Glomerular visceral epithelial cell (primary cell): Measurements from ENCODE around the gene RAB37.
A peak's percentile ranks its signal among the peaks of the same experiment; 100 is the strongest.

Experiments used
- DNase-seq: peaks from one replicate; pipeline ENCODE4 v3.0.0-alpha.2; 2016; ENCODE audit errors: extremely low spot score

The RAB37 gene

DNA sequence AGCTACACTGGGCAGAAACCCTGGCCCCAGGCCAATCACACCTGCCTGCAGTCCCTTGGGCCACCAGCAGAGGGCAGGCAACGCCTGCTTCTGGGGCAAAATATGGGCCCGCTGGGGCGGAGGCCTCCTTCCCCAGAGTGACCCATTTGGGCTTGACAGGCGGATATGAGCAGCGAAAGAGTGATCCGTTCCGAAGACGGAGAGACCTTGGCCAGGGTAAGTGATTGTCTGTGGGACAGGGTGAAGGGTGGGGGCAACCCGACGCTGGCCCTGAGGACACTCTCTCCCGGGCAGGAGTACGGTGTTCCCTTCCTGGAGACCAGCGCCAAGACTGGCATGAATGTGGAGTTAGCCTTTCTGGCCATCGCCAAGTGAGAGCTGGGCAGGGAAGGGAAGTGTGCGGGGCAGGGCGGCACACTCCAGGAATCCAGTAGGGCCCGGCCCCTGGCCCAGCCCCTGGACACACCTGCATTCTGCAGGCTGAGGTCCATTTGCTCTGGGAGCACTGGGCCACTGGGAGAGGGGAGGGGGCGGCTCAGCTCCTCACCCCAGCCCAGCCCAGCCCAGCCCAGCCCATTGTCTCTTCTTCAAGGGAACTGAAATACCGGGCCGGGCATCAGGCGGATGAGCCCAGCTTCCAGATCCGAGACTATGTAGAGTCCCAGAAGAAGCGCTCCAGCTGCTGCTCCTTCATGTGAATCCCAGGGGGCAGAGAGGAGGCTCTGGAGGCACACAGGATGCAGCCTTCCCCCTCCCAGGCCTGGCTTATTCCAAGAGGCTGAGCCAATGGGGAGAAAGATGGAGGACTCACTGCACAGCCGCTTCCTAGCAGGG is 7.9 kb downstream of the RAB37 start:
- peak; percentile 79 for DNase-seq

DNA sequence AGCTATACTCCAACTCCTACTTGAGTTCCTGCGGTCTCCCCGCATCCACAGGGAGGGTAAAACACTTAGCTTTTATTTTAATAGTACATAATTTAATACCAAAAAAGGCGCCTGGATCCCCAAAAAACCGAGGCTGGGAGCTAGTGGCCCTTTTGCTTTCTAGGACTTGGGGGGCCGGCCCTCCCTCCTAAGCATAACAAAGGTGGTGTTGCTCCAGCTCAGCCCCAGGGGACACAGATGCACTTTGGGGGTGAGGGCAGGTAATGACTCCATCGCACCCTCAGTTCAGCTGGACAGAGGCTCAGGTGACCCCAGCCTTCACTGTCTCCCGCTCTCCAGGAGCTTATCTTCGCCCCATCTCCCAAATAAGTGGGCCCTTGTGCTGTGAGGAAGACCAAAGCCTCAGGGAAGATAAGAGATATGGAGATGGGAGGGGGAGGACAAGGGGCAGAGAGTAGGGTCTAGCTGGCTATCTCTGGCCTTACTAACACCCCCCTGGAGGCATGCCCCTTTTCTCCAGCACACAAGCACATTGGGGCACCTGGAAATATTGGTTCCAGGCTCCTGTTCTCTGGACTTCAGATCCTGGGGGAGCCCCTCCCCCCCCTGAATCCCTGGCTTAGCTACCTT is 8.6 kb downstream of the RAB37 start:
- no peak for DNase-seq

DNA sequence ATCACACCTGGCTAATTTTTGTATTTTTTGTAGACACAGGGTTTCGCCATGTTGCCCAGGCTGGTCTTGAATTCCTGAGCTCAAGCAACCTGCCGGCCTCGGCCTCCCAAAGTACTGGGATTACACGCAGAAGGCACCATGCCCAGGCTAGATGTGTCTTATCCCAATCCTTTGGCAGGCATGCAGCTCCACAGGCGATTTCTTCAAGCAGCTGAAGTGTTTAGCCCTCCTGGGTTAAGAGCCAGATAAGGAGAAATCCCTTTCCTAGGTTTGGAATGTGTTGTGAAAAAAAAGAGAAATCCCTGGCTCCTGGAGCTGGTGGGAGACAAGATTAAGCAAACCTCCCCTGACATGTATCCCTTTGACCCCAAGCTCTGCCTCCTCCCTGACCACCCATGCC is 9.3 kb downstream of the RAB37 start:
- no peak for DNase-seq

DNA sequence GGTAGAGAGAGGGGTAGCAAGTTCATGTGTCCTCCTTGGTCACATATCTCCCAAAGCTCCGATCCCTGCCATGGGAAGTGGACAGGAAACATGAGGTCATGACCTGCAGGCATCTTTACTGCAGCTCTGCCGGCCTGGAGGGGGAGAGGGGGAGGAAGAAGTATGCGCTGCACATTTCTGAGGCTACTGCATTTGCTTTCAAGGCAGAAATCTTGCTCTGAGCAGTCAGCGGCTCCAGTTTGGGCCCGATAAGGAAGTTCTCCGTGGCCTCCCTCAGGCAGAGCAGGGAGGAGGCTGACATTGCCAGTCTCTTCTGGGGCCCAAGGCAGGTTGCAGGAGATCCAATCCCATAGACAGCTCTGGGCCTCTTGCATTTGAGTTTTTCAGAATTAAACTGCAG is 9.9 kb downstream of the RAB37 start:
- DNase-seq: no peak

DNA sequence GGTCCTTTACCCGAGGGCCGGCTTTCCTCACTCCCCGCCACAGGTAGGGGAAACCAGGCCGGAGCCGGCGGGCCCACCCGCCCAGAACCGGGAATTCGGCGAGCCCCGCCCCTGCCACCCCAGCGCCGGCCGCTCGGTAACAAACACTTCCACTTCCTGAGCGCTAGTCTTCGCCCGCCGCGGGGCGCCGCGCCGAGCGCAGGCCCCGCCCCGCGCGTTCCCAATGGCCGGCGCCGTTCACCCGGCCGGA is 11.1 kb downstream of the RAB37 start:
- DNase-seq: no peak

DNA sequence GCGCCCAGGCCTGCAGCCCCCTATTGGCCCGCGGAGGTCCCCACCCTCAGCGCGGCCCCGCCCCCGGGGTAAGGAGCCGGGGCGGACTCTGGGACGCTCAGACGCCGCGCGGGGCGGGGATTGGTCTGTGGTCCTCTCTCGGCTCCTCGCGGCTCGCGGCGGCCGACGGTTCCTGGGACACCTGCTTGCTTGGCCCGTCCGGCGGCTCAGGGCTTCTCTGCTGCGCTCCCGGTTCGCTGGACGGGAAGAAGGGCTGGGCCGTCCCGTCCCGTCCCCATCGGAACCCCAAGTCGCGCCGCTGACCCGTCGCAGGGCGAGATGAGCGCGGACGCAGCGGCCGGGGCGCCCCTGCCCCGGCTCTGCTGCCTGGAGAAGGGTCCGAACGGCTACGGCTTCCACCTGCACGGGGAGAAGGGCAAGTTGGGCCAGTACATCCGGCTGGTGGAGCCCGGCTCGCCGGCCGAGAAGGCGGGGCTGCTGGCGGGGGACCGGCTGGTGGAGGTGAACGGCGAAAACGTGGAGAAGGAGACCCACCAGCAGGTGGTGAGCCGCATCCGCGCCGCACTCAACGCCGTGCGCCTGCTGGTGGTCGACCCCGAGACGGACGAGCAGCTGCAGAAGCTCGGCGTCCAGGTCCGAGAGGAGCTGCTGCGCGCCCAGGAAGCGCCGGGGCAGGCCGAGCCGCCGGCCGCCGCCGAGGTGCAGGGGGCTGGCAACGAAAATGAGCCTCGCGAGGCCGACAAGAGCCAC is 11.6 kb downstream of the RAB37 start, which contains the start of gene NHERF1:
Gene NHERF1, plus strand, starts transcription at position 100 of the 750 bp plus-strand sequence. Its CDS starts 219 bp downstream, at position 319.
- peak; percentile 95 for DNase-seq

DNA sequence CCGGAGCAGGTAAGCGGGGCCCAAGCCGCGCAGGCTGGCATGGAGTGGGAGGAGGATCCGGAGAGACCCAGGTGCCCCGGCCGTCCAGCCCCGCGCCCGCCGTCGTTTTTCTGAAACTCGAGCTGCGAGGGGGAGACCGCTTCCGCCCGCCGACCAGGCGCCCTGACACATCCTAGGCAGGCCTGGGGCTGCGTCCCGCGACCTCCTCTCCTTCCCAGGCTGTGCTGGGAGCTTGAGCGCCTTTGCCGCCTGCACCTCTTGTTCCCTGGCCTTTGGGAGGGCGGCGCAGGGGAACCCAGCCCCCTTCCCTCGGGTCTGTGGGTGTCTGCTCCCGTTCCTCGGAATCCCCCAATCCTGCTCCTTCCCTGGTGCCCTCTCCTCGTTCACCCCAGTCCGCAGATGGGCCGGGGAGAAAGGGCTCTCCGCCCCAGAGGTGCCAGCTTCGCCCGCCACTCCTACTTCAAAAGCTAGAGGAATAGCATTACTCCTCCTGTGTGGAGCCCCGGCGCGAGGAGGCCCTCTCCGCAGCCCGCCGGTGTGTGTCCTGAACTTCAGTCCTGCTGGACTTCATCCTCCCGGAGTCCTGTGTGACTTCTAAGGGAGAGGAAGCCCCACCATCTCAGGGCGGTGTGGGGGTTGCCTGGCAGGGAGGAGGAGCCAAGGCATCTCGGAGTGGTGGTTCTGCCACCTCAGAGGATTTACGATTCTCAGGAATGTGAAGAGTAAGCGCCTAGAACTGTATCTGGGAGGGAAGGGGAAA is 12.4 kb downstream of the RAB37 start:
- peak; percentile 80 for DNase-seq

DNA sequence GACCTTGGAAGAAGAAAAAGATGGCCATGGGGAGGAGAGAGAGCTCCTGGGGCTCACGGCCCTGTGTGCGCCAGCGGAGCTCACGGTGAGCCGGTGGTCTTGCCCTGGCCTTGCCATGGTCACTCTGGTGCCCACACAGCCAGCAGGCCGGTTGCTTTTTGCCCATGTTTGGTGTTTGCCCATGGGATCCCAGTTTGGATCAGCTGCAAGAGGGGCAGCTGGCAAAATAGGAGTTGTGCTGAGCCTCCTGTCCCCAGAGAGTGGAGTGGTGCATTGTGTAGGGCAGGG is 12.9 kb downstream of the RAB37 start:
- no peak for DNase-seq

DNA sequence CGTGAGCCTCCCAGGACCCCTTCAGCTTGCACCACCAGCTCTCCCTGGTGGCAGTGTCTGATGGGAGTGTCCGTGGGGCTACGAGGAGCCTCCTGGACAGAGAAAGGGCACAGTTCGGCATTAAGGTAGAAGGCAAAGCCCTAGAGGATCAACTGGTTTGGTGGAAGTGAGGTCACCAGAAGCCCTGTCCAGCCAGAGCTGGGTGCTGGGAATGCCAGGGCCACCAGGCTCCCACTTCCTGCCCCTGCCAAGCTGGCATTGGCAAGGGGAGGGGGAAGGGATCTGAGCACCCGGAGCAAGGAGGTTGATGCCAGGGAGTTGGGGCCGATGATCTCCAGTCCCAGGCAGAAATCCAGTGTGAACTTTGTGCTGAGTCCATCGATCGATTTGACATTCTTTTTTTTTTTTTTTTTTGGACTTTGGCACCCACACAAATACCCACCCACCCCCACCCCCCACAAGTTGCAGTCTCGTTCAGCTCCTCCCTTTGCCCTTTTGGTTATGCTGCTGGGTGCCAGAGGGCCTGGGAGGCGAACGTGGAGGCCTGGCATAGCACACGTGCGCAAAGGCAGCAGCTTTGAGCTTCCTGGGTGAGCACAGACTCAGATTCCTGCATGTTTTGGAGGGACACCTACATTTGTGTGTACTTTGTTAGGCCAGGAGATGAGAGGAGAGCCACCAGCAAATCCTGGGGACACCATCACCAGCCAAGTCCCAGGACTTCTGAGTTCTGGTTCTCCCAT is 13.4 kb downstream of the RAB37 start:
- DNase-seq: peak; percentile 40

DNA sequence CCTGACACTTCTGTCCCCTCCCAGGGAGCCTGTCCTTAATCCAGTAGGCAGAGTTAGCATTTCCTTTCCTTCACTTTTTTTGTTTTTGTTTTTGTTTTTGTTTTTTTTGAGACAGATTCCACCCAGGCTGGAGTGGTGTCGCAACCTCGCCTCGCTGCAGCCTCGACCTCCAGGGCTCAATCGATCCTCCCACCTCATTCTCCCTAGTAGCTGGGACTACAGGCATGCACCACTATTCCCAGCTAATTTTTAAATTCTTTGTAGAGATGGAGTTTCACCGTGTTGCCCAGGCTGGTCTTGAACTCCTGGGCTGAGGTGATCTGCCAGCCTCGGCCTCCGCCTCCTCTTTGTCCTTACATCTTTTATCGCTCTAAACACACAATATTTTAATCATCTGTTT is 15.4 kb downstream of the RAB37 start:
- DNase-seq: no peak

DNA sequence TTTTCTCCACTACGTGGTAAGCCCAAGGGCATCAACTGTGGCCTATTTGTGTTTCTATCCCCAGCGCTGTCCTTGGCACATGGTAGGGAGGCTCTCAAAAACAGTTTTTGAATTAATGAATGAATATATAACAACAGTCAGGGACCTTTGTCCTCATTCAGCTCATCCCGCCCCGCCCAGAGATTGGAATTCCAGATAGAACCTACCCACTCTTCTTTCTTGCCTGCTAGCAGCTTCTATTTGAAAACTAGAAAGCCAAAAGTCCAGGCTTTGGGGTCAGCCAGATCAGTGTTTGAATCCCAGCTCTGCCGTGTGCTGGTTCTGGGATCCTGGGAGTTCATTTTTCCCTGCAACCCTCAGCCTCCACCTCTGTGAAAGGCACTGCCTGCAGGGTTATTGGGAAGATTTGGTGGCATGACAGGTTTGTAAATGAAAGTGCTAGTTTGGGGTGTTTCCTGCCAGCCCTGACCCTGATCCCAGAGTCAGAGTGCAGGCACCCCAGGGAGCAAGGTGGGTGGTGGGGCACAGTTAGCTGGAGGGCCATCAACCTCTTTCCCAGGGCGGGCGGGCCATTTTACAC is 15.9 kb downstream of the RAB37 start:
- DNase-seq: no peak

DNA sequence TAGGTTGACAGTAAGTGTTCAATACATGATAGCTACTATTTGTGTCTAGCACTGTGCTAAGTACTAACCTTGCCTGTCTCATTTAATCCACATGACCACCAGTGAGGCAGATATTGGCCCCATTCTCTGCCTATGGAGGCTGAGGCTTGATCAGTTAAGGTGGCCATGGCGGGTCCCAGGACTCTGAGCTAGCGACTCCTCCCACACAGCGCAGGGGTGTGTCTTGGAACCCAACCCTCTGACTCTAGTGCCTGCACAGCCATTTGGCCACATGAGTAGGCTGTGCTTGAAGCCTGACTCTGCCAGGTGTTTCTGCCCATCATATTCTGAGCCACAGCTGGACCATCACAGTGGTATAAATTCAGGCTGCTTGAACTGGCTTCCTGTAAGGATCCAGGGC is 17.8 kb downstream of the RAB37 start:
- no peak for DNase-seq

DNA sequence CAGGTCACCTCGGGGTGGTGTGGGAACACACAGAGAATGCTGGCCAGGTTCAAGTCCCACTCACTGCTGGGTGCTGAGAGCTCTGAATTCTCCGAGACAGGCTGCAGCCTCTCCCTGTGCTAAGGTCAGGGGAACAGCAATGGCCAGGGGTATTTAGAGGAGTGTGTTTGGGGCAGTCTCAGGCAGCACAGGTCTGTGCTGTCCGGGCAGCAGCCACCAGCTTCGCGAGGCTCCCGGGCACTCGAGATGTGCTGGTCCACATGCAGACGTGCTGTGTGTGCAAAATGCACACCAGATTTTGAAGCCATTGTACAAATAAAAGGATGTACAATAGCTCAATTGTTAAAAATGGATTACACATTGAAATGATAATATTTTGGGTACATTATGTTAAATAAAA is 18.5 kb downstream of the RAB37 start:
- no peak for DNase-seq

DNA sequence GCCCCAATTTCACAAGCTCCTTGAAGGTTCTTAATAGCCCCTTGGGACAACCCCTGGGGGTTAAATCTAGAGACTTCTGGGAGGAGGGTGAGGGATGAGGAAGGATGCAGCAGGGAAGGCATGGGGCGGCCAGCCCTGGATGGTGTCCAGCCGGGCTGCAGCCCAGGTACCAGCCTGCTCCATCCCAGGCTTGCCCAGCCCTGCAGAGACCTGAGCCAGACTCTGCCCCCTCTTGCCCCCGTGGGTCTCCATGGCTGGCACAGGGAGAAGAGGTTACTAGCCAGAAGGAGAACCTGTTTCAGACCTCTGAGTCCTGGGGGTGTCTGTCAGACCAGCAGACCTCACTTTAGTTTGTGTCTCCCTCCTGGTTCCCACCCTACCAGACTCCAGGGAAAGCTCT is 19.8 kb downstream of the RAB37 start:
- DNase-seq: no peak

DNA sequence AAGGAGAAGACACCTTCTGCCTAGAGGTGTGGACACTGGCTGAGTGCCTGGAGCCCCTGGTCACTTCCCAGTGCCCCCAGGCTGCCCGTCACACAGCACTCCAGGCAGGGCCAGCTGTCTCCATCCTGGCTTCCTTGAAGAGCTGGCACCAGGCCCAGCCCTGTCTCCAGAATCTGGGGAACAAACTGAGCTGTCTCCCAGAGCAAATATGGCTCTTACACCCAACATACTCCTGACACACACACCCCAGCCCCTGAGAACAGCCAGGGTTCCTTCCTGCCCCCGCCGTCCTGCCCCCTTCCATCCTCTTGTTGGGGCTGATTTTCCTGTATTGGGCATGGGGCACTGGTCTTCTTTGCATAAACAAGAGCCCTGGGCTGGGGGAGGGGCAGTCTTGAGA is 20.4 kb downstream of the RAB37 start:
- peak; percentile 40 for DNase-seq

DNA sequence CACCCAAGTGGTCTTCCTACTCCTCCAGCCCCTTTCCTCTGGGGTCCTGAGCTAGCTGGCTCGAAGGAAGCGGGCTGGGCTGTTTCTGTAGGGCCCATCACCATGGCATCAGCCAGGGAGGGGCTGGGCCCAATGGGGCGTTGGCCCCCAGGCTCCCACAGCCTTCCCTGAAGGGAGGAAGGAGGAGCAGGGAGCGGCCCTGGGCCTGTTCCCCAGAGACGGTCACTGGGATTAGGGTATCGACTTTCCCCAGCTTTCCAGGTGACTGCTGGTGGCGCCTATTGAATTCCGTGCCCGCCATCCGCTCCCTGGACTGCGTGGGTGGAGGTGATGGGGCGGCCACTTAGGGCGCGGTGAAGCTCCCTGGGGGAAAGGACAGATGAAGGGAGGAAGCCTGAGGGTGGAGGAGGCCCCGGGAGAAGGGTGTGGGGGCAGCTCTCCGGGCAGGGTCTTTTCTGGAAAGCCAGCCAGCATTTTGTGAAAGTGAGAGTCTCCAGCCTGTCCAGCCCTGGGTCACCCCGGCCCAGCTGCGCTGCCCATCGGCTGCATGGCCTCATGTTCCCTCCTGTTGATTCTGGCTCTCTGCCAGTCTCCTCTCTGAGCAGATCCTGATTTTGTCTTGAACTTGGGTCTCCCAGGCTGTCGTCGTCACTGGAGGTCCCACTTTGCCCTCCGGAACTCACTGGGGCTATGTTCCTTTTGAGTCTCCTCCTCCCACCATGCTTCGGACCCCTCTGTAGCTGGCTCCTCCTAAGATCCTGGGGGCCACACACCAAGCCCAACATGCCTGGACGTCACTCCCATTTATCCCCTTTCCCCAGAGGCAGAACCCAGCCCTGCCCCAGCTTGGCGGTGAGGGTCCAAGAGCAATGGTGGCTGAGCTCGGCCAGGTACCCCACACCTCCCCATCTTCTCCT is 21.1 kb downstream of the RAB37 start:
- peak; percentile 67 for DNase-seq

DNA sequence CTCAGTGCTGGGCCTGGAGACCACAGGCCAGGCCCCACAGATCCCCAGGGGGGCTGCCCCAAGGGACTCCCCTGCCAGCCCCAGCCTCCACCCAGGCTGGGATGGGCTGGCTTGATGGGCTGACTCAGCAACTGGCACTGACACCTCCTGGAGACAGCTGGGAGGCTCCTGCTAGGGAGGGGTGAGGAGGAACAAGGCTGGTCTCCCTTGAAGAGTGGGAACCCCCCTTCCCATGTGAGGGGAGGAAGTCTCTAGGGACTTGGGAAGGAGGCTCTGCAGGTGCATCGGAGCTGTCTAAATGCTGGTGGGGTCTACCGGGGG is 21.8 kb downstream of the RAB37 start:
- peak; percentile 71 for DNase-seq

DNA sequence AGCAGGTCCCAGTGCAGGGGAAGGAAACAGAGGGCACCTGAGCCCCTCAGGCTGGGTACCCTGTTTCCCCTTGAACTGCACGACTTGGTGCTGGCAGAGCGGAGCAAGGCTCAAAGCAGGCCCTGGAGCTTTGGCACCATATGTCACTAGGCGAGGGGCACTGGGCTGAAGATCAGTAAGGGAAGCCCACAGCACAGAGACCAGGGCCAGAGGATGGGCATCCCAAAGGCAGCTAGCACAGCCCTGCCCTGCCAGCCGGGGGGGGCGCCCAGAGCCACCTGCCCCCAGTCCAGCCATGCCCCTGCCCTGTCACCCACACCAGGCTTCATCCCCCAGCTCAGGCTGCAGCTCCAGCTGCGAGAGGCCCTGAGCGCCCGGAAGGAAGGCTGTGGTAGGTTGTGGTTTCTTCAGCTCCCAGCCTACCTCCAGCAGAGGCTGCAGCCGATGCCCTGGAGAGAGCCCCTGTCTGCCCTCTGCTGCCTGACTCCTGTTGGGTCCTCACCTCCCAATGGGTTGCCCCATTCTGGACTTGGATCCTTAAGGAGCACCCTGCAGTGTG is 22.3 kb downstream of the RAB37 start:
- DNase-seq: peak; percentile 80

DNA sequence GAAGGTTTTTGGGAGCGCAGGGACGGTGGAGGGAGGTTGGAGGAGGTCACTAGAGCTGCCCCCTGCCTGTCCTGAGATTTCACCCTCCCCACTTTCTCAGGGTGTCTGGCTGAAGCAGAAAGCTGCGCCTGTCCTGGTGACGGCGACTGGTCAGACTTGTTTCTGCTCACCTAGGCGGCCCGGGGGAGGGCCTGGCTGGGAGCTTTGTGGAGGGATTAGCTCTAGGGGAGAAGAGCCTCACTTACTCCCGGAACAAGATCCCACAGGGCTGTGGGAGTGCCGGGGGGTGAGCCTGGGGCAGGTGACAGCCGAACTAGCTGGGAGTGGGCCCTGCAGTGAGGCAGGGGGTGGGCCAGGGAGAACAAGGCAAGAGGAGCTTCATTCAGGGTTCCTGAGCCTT is 22.9 kb downstream of the RAB37 start:
- no peak for DNase-seq
